Naive thymus-derived CD4-positive, alpha-beta T cell (primary cell): ENCODE measurements around the gene FAM222A. TPM values are rescaled to one million over a fixed set of nuclear protein-coding genes. Genes with fewer than 3 reads are reported as not detected.

ENCODE experiments used
- ATAC-seq: fragments of 150-1000 bp; cut with Tn5 transposase; 2 replicates; pipeline ENCODE4 v1.10.0; 2021; ENCODE audit warnings: mild to moderate bottlenecking, moderate library complexity
- CTCF ChIA-PET: fragments of 350-600 bp; sonication (Branson Sonifier 250); formaldehyde crosslinking; loops from one replicate; lab custom pipeline; 2021; ENCODE audit warnings: antibody characterized with exemption; lab: Charles Lee
- POLR2A ChIA-PET: fragments of 350-600 bp; sonication (Branson Sonifier 250); formaldehyde crosslinking; loops from one replicate; lab custom pipeline; 2021; ENCODE audit warnings: antibody characterized with exemption, inconsistent platforms; lab: Charles Lee
- DNase-seq, 9 donors: peaks; one replicate each; pipeline versions ENCODE4 v3.0.0 to v3.0.0-alpha.2; 2020 to 2022; ENCODE audit warnings: mixed read lengths in 1 of 9
- H3K27ac ChIP-seq: one replicate; pipeline ENCODE4 v1.7.0; 2013; ENCODE audit warnings: mild to moderate bottlenecking, low read depth, low read length, moderate library complexity
- H3K27me3 ChIP-seq, 2 donors: one replicate each; pipeline ENCODE4 v1.7.0; 2013; ENCODE audit warnings: low read length in 2 of 2, mild to moderate bottlenecking in 2 of 2, moderate library complexity in 2 of 2; ENCODE audit not compliant: control insufficient read depth in 2 of 2, insufficient read depth in 2 of 2
- H3K36me3 ChIP-seq, 3 experiments: 1 replicate in 2 of 3; 2 replicates in 1 of 3; pipeline ENCODE4 v1.7.0; 2013; ENCODE audit warnings: low read length in 3 of 3, mild to moderate bottlenecking in 3 of 3, moderate library complexity in 1 of 3; ENCODE audit not compliant: insufficient read depth in 3 of 3, control insufficient read depth in 2 of 3
- H3K4me1 ChIP-seq, 2 donors: one replicate each; pipeline ENCODE4 v1.7.0; 2013; ENCODE audit warnings: low read length in 2 of 2, mild to moderate bottlenecking in 2 of 2, moderate library complexity in 1 of 2; ENCODE audit not compliant: control insufficient read depth in 2 of 2, insufficient read depth in 2 of 2
- H3K4me3 ChIP-seq: 2 replicates; pipeline ENCODE4 v1.7.0; 2013; ENCODE audit warnings: mild to moderate bottlenecking, low read length
- H3K9me3 ChIP-seq, 3 experiments: 1 replicate in 2 of 3; 2 replicates in 1 of 3; pipeline ENCODE4 v1.7.0; 2013; ENCODE audit warnings: low read length in 3 of 3; ENCODE audit not compliant: control insufficient read depth in 2 of 3
- H3K27ac Mint-ChIP-seq, 9 donors: one replicate each; pipeline ENCODE4 v1.8.0; 2020 to 2022; ENCODE audit warnings: mixed read lengths in 9 of 9, mild to moderate bottlenecking in 8 of 9, moderate library complexity in 5 of 9, inconsistent platforms in 2 of 9
- H3K27me3 Mint-ChIP-seq, 5 donors: one replicate each; pipeline ENCODE4 v1.8.0; 2021 to 2022; ENCODE audit warnings: mixed read lengths in 5 of 5, mild to moderate bottlenecking in 1 of 5
- H3K36me3 Mint-ChIP-seq, 5 donors: one replicate each; pipeline ENCODE4 v1.8.0; 2020 to 2022; ENCODE audit warnings: mixed read lengths in 5 of 5, mild to moderate bottlenecking in 3 of 5, inconsistent platforms in 1 of 5
- H3K4me1 Mint-ChIP-seq, 7 donors: one replicate each; pipeline ENCODE4 v1.8.0; 2020 to 2022; ENCODE audit warnings: mixed read lengths in 7 of 7, mild to moderate bottlenecking in 3 of 7, inconsistent platforms in 1 of 7
- H3K4me3 Mint-ChIP-seq, 10 donors: one replicate each; pipeline ENCODE4 v1.8.0; 2020 to 2022; ENCODE audit warnings: mild to moderate bottlenecking in 10 of 10, mixed read lengths in 10 of 10, moderate library complexity in 6 of 10, inconsistent platforms in 2 of 10
- H3K9me3 Mint-ChIP-seq, 11 donors: one replicate each; pipeline ENCODE4 v1.8.0; 2020 to 2022; ENCODE audit warnings: mixed read lengths in 11 of 11, mild to moderate bottlenecking in 4 of 11, inconsistent platforms in 1 of 11, moderate library complexity in 1 of 11
- intact Hi-C, 2 donors: fragments of 100-400 bp; cut with micrococcal nuclease; formaldehyde crosslinking; loops; one replicate each; pipeline ENCODE4 v1.15.1; 2023
- polyA plus RNA-seq, 2 donors: library from polyadenylated mRNA; unstranded; fragments of 300-500 nt; fragmentation: Illumina TruSeq; gene quantifications; one replicate each; pipeline ENCODE4 v1.2.3, GENCODE V29; 2021
- total RNA-seq, 6 experiments: library from RNA in 5 of 6; stranded (reverse) in 5 of 6; gene quantifications; 1 replicate in 5 of 6; 2 replicates in 1 of 6; pipeline ENCODE4 v1.2.3 and lab custom pipeline; 2021 to 2026

Gene FAM222A
- total and polyA plus RNA-seq, 7 experiments from 2014 or later, result 0.08 to 1.6 (median 0.38) TPM

DNA sequence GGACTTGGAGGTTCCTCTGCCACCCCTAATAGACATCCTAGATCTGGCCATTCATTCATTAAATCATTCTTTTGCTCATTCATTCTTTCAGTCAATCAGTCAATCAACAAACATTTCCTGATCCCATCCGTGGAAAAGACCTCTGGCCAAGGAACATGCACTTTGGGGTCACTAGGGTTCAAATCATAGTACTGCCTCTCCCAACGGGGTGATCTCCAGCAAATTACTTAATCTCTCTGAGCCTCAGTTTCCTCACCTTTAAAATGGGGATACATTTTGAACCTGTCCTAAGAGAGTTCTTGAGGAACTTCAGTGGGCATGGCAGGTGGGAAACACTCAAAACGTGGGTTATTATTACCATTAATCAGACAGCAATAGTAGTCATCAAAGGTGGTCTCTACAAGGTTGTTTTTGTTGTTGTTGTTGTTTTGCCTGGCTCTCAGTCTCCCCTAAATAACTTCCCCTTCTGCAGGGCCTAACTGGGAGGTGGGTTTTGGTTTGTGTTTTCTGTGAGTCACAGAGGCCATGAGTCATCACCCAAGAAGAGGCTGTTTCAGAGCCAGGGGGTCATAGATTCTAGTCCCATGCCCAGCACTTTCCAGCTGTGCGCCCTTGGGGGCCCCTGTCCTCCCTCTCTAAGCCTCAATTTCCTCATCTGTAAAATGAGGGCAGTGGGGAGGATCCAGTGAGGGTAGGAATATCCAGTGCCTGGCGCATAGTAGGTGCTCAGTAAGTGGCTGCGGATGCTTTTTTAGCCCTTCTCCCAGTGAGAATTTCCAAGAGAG lies 16.9 kb upstream of the FAM222A start:
- no peak for DNase-seq
- ChIA-PET CTCF (no interaction called here), POLR2A (no interaction called here)
- intact Hi-C loops, result no loop called here
- H3K4me3 Mint-ChIP-seq, result no peak overlapping the region
- H3K9me3 Mint-ChIP-seq, result peaks cover 0 to 3% (median 0%) of the 10 kb centered on the region in 11 donors
- no peak overlapping the region for H3K27ac ChIP-seq
- H3K4me1 ChIP-seq, result no peaks in the 10 kb centered on the region
- H3K27me3 ChIP-seq, result no peaks in the 10 kb centered on the region
- ATAC-seq, result no peak
- H3K36me3 ChIP-seq, result no peaks in the 10 kb centered on the region
- no peaks in the 10 kb centered on the region for H3K9me3 ChIP-seq
- H3K36me3 Mint-ChIP-seq, result peaks cover 0 to 4% (median 0%) of the 10 kb centered on the region in 5 donors
- H3K4me3 ChIP-seq, result no peak overlapping the region
- H3K27me3 Mint-ChIP-seq, result peaks cover 6 to 16% (median 12%) of the 10 kb centered on the region in 5 donors
- H3K27ac Mint-ChIP-seq, result no peak overlapping the region
- peaks cover 0 to 1% (median 0%) of the 10 kb centered on the region in 7 donors for H3K4me1 Mint-ChIP-seq

DNA sequence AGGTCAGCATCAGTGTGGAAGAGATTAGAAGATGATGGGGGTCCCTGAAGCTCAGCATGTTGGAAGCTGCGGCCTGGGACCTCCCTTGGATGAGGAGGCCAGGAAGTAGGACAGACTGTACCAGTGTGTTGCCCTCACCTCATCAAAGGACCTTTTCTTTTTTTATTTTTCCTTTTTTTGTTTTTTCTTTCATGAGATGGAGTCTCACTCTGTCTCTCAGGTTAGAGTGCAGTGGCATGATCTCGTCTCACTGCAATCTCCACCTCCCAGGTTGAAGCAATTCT lies 16.4 kb upstream of the FAM222A start:
- Histone ChIP-seq H3K36me3 (no peaks in the 10 kb centered on the region), H3K27ac (no peak overlapping the region), H3K9me3 (no peaks in the 10 kb centered on the region), H3K4me1 (no peaks in the 10 kb centered on the region), H3K4me3 (no peak overlapping the region), H3K27me3 (no peaks in the 10 kb centered on the region)
- Mint-ChIP-seq H3K36me3 (peaks cover 0 to 4% (median 0%) of the 10 kb centered on the region in 5 donors), H3K4me3 (no peak overlapping the region), H3K27me3 (peaks cover 6 to 17% (median 11%) of the 10 kb centered on the region in 5 donors), H3K9me3 (peaks cover 0 to 3% (median 0%) of the 10 kb centered on the region in 11 donors), H3K4me1 (peaks cover 0 to 1% (median 0%) of the 10 kb centered on the region in 7 donors), H3K27ac (no peak overlapping the region)
- intact Hi-C loops, result no loop called here
- ATAC-seq (no peak), DNase-seq (no peak)
- ChIA-PET POLR2A (no interaction called here), CTCF (no interaction called here)

DNA sequence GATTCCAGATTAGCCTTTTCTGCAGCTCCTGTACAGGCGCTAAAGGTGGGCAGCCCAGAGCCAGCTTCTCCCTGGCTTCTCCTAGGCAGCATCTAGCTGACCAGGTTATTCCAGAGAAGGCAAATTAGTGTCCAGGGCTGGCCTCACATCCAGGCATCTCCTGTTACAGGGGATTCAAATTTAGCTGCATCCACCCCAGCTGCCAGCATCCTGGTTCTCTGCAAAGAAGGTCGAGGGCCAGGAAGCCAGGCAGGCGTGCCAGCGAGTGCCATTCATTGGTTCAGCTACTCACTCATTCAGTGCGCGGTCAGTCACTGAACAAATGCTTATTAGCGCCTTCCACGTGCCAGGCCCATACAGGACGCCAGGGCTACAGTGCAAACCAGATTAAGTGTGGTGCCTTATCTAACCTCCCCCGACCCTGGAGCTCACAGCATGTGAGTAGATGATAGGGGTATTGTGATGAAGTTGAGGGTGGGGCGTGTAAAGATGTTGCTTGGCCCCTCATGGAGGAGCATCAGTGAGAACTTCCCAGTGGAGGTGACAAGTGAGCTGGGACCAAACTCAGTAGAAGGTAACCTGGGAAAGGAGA lies 15.7 kb upstream of the FAM222A start:
- Histone ChIP-seq H3K9me3 (no peaks in the 10 kb centered on the region), H3K36me3 (no peaks in the 10 kb centered on the region), H3K4me1 (no peaks in the 10 kb centered on the region), H3K27me3 (no peaks in the 10 kb centered on the region), H3K27ac (no peak overlapping the region), H3K4me3 (no peak overlapping the region)
- intact Hi-C loops, result no loop called here
- peaks cover 3 to 17% (median 5%) of the 10 kb centered on the region in 5 donors for H3K27me3 Mint-ChIP-seq
- ChIA-PET CTCF (interaction anchor here (0.6 kb wide), 1 partner anchor 145 kb away, joined by 3 read pairs; no protein-coding TSS in a partner anchor), POLR2A (no interaction called here)
- H3K4me3 Mint-ChIP-seq, result no peak overlapping the region
- no peak for DNase-seq
- H3K4me1 Mint-ChIP-seq, result no peaks in the 10 kb centered on the region
- peaks cover 0 to 3% (median 0%) of the 10 kb centered on the region in 11 donors for H3K9me3 Mint-ChIP-seq
- H3K36me3 Mint-ChIP-seq, result peaks cover 0 to 3% (median 0%) of the 10 kb centered on the region in 5 donors
- no peak for ATAC-seq
- H3K27ac Mint-ChIP-seq, result no peak overlapping the region

DNA sequence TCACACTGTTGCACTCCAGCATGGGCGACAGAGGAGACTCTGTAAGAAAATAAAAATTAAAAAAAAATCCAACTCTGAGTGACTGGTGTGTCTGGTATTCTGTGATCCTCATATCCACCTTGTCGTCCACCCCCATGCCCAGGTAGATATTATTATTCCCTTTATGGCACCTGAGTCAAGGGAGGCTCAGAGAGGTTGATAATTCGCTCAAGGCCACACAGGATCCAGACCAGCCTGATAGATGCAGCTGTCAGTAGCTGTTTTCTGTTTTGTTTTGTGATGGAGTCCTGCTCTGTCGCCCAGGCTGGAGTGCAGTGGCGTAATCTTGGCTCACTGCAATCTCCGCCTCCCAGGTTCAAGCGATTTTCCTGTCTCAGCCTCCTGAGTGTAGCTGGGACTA lies 14.8 kb upstream of the FAM222A start:
- DNase-seq (no peak), ATAC-seq (no peak)
- Histone ChIP-seq H3K4me1 (no peaks in the 10 kb centered on the region), H3K9me3 (no peaks in the 10 kb centered on the region), H3K4me3 (no peak overlapping the region), H3K27ac (no peak overlapping the region), H3K36me3 (no peaks in the 10 kb centered on the region), H3K27me3 (no peaks in the 10 kb centered on the region)
- Mint-ChIP-seq H3K36me3 (no peaks in the 10 kb centered on the region), H3K27ac (no peak overlapping the region), H3K27me3 (peaks cover 0 to 11% (median 2%) of the 10 kb centered on the region in 5 donors), H3K4me3 (no peak overlapping the region), H3K9me3 (peaks cover 0 to 3% (median 0%) of the 10 kb centered on the region in 11 donors), H3K4me1 (no peaks in the 10 kb centered on the region)
- CTCF ChIA-PET, result no interaction called here
- intact Hi-C loops, result no loop called here
- POLR2A ChIA-PET, result no interaction called here

DNA sequence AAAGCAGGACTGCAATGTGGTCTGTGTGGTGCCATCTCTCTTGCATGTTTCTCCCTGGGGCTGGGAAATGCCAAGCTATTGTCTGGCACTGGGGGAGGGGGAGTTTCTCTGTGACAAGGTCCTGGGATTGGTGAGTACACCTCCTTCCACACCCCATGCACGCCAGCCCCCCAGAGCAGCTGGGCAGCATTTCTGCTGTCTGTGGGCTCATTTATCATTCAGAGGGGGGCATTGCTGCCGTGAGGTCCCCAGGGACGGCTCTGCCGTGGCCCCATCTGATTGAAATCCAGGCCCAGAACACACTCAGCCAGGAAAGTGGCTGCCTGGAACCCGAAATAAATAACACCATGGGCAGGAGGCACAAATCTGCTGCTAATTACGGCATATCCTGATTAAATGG lies 12.6 kb upstream of the FAM222A start:
- Histone ChIP-seq H3K36me3 (no peaks in the 10 kb centered on the region), H3K27ac (no peak overlapping the region), H3K4me3 (no peak overlapping the region), H3K27me3 (no peaks in the 10 kb centered on the region), H3K9me3 (no peaks in the 10 kb centered on the region), H3K4me1 (no peaks in the 10 kb centered on the region)
- Mint-ChIP-seq H3K27ac (no peak overlapping the region), H3K36me3 (no peaks in the 10 kb centered on the region), H3K9me3 (peaks cover 0 to 3% (median 0%) of the 10 kb centered on the region in 11 donors), H3K4me3 (no peak overlapping the region), H3K4me1 (no peaks in the 10 kb centered on the region), H3K27me3 (peaks cover 2 to 12% (median 5%) of the 10 kb centered on the region in 5 donors)
- ChIA-PET CTCF (interaction anchor here (0.6 kb wide), 1 partner anchor 1557 kb away, joined by 6 read pairs; no protein-coding TSS in a partner anchor), POLR2A (no interaction called here)
- ATAC-seq, result no peak
- no peak for DNase-seq
- intact Hi-C loops, result no loop called here

DNA sequence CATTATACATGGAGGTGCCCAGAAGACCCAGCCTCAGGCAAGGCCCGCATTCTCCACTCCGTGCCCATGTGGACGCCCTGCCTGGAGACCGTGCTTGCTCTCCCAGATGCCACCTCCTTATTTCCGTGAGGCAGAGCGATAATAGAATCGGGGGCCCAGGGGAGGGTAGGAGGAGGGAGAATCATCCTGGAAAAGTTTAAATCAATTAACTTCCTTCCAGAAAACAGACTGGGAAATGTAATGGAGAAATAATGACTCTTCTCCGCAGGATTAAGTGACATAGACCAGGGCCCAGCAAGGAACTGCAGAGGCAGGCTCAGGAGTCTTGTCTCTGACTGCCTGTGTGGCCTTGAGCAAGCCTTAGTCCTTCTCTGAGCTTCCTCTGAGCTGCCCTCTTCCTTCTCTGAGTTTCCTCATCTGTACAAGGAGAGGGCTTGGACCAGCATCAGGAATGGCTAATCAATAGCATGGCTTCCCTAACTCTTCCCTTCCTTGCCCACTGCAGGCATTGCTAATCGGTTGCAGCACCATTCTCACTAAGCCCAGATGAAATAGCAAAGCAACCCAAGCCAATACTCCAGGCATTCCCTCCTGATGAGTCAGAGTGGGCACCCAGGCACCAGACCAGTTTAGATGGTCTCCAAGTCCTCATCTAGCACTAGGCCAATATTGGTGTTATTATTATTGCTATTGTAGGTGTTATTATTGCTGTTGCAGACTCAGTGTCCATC lies 11.3 kb upstream of the FAM222A start:
- Mint-ChIP-seq H3K4me1 (no peaks in the 10 kb centered on the region), H3K27ac (no peak overlapping the region), H3K27me3 (peaks cover 2 to 12% (median 5%) of the 10 kb centered on the region in 5 donors), H3K9me3 (no peaks in the 10 kb centered on the region), H3K4me3 (no peak overlapping the region), H3K36me3 (no peaks in the 10 kb centered on the region)
- Histone ChIP-seq H3K36me3 (no peaks in the 10 kb centered on the region), H3K27me3 (no peaks in the 10 kb centered on the region), H3K4me1 (no peaks in the 10 kb centered on the region), H3K27ac (no peak overlapping the region), H3K9me3 (no peaks in the 10 kb centered on the region), H3K4me3 (no peak overlapping the region)
- ChIA-PET POLR2A (no interaction called here), CTCF (interaction anchor here (1.2 kb wide), 1 partner anchor 10 kb away, joined by 3 read pairs; no protein-coding TSS in a partner anchor)
- intact Hi-C loops, result no loop called here
- DNase-seq, result no peak
- no peak for ATAC-seq
